A673 (cell line): ENCODE data around the gene DLEC1.

Experiments
- EZH2 ChIP-seq: fragments of 200-600 bp; sonication (generic); IDR thresholded peaks from 2 replicates; pipeline ENCODE4 v1.6.1; 2017; ENCODE audit warnings: borderline replicate concordance, low read depth, mild to moderate bottlenecking, mixed read lengths, antibody characterized with exemption, low read length; ENCODE audit not compliant: poor library complexity, severe bottlenecking
- TF ChIP-seq, protein P1 (sequence below): fragments of 300-800, 200-600 bp; sonication (generic); conservative IDR thresholded peaks from 2 replicates; pipeline ENCODE4 v1.5.1; 2017; ENCODE audit warnings: low read depth, mild to moderate bottlenecking, antibody characterized with exemption, low read length, moderate library complexity, mixed read lengths

DNA sequence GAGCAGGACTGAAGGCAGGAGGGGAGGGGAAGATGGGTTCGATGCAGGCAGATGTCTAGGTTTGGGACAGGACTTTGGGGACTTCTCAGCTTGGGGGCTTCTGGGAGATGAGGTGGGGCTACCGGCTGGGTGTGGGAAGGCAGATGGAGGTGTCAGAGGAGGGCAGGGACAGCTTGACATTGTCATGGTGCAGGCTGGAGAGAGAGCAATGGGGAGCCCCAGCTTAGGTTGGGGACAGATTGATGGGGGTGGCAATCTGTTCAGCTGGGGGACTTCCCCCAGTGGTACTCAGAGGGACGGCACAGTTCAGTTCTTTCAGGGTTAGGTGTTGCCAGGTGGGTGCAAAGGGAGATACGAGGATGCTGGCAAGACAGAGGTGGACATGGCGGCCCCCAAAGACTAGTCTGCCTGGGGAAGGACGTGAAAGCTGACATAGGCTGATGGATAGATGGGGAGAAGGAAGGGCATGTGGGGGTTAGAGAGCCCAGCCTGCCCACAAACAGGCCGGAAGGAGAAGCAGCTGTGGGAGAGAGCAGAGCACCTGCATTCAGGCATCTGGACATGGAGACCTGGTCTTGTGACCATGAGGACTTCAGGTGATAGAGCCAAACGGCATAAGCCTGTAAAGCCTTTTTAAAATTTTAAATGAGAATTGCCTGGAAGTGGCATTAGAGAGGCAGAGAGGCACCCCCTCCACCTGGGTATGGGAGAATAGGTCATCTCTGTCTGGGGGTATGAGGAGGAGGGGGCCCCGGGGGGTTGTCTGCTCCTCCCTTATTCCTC is 76.8 kb downstream of the DLEC1 start:
- TF ChIP-seq, protein P1, sequence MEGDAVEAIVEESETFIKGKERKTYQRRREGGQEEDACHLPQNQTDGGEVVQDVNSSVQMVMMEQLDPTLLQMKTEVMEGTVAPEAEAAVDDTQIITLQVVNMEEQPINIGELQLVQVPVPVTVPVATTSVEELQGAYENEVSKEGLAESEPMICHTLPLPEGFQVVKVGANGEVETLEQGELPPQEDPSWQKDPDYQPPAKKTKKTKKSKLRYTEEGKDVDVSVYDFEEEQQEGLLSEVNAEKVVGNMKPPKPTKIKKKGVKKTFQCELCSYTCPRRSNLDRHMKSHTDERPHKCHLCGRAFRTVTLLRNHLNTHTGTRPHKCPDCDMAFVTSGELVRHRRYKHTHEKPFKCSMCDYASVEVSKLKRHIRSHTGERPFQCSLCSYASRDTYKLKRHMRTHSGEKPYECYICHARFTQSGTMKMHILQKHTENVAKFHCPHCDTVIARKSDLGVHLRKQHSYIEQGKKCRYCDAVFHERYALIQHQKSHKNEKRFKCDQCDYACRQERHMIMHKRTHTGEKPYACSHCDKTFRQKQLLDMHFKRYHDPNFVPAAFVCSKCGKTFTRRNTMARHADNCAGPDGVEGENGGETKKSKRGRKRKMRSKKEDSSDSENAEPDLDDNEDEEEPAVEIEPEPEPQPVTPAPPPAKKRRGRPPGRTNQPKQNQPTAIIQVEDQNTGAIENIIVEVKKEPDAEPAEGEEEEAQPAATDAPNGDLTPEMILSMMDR, result no peak
- TF ChIP-seq EZH2, result no peak
